C4-2B (cell line): ENCODE measurements around the gene DEAF1.

Experiments
- ZFX ChIP-seq: fragments of 450-650 bp; IDR thresholded peaks from 2 replicates; pipeline ENCODE4 v1.6.1; 2017
- TF ChIP-seq, protein P1 (sequence below): fragments of 450-650 bp; conservative IDR thresholded peaks from 2 replicates; pipeline ENCODE4 v1.5.1; 2017; ENCODE audit warnings: mild to moderate bottlenecking

DNA sequence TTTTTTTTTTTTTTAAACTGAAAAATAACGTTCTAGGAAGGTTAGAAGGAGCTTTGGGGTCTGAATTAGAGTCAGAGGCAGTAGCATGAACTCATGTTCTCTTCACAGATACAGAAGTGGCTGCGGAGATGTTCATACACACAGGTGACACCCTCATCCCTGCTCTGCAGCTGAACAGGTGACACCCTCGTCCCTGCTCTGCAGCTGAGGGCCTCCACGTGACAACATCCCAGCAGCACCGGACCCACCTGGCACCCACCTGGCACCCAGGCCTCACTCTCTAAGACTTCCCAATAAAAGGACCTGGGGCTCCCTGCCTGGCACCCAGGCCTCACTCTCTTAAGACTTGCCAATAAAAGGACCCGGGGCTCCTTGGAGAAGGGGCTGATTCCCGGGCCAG lies 38.2 kb downstream of the DEAF1 start:
- TF ChIP-seq, protein P1, sequence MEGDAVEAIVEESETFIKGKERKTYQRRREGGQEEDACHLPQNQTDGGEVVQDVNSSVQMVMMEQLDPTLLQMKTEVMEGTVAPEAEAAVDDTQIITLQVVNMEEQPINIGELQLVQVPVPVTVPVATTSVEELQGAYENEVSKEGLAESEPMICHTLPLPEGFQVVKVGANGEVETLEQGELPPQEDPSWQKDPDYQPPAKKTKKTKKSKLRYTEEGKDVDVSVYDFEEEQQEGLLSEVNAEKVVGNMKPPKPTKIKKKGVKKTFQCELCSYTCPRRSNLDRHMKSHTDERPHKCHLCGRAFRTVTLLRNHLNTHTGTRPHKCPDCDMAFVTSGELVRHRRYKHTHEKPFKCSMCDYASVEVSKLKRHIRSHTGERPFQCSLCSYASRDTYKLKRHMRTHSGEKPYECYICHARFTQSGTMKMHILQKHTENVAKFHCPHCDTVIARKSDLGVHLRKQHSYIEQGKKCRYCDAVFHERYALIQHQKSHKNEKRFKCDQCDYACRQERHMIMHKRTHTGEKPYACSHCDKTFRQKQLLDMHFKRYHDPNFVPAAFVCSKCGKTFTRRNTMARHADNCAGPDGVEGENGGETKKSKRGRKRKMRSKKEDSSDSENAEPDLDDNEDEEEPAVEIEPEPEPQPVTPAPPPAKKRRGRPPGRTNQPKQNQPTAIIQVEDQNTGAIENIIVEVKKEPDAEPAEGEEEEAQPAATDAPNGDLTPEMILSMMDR = no peak
- TF ChIP-seq ZFX = no peak
